ENCODE data around the gene ADGRB3.

The ADGRB3 gene

DNA sequence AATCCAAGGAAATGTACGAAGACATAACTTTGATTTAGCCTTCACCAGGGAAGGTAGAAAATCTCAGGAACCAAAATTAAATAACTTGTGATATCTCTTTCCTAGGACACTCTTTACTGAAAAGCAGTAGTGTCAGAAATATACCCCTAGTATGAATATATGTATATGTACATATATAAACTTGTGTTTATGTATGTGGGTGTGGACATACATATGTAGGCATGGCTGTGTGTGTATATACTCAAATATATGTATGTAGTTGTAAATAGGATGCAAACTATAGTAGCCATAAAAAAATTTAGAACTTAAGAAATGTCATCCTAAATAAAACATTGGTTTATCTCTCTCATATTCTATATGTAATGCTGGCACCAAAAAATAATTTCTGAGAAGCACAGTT lies 500.8 kb downstream of the ADGRB3 start:
- H4K20me1 ChIP-seq (ENCODE audit: insufficient read depth, low read length): no peaks in the 10 kb centered on the region
- DNase-seq: no peak
- H3K36me3 ChIP-seq (replicated peaks; ENCODE audit: insufficient read depth, low read length): no peaks in the 10 kb centered on the region
- no peaks in the 10 kb centered on the region for H3K27me3 ChIP-seq (replicated peaks; ENCODE audit: insufficient read depth, low read length)
- no peak overlapping the region for H3K27ac ChIP-seq (ENCODE audit: low read length)
- TF ChIP-seq, protein P1, sequence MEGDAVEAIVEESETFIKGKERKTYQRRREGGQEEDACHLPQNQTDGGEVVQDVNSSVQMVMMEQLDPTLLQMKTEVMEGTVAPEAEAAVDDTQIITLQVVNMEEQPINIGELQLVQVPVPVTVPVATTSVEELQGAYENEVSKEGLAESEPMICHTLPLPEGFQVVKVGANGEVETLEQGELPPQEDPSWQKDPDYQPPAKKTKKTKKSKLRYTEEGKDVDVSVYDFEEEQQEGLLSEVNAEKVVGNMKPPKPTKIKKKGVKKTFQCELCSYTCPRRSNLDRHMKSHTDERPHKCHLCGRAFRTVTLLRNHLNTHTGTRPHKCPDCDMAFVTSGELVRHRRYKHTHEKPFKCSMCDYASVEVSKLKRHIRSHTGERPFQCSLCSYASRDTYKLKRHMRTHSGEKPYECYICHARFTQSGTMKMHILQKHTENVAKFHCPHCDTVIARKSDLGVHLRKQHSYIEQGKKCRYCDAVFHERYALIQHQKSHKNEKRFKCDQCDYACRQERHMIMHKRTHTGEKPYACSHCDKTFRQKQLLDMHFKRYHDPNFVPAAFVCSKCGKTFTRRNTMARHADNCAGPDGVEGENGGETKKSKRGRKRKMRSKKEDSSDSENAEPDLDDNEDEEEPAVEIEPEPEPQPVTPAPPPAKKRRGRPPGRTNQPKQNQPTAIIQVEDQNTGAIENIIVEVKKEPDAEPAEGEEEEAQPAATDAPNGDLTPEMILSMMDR (IDR thresholded peaks at IDR 0.05; ENCODE audit: low read length): no peak
- TF ChIP-seq EZH2phosphoT487 (IDR thresholded peaks at IDR 0.05; ENCODE audit: low read length): no peak
- TF ChIP-seq EZH2 (optimal IDR thresholded peaks at IDR 0.05; ENCODE audit: low read depth, low read length): no peak
- no peaks in the 10 kb centered on the region for H3K79me2 ChIP-seq (ENCODE audit: low read length)
- H3K4me2 ChIP-seq (ENCODE audit: low read depth, low read length): no peak overlapping the region
- no peaks in the 10 kb centered on the region for H3K9me2 ChIP-seq (replicated peaks; ENCODE audit: insufficient read depth, low read length)
- no peak overlapping the region for H3K4me3 ChIP-seq (ENCODE audit: low read length)
- no peak overlapping the region for H2AFZ ChIP-seq (ENCODE audit: low read length)
- no peak overlapping the region for H3K9ac ChIP-seq (ENCODE audit: low read length)
- H3K9me3 ChIP-seq (replicated peaks; ENCODE audit: insufficient read depth, low read length): no peaks in the 10 kb centered on the region
- no peaks in the 10 kb centered on the region for H3K4me1 ChIP-seq (ENCODE audit: low read length)
- no peaks in the 10 kb centered on the region for H3F3A ChIP-seq (ENCODE audit: insufficient read depth, low read length)

DNA sequence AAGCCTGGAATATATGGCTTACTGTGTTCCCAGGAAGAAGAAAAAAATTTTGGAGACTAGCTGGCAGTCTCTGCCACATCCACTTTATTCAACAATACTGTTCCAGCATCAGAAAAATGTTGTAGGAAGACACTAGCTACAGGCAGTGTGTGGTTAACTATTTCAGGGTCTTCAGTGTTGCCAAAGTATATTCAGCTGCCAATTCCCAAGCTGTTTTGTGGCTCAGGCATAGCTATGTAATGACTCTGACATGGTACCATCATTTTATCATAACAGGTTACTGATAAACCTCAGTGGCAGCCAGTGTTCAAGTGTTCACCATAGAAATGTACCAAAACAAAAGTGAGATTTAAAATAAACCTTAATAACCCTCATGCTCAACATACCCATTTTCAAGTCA lies 503.1 kb downstream of the ADGRB3 start:
- Histone ChIP-seq H3K9me3 (replicated peaks; ENCODE audit: insufficient read depth, low read length) (no peaks in the 10 kb centered on the region), H3K27me3 (replicated peaks; ENCODE audit: insufficient read depth, low read length) (no peaks in the 10 kb centered on the region), H3F3A (ENCODE audit: insufficient read depth, low read length) (no peaks in the 10 kb centered on the region), H3K36me3 (replicated peaks; ENCODE audit: insufficient read depth, low read length) (no peaks in the 10 kb centered on the region), H3K9ac (ENCODE audit: low read length) (no peak overlapping the region), H4K20me1 (ENCODE audit: insufficient read depth, low read length) (no peaks in the 10 kb centered on the region), H3K79me2 (ENCODE audit: low read length) (no peaks in the 10 kb centered on the region), H3K4me1 (ENCODE audit: low read length) (no peaks in the 10 kb centered on the region), H3K9me2 (replicated peaks; ENCODE audit: insufficient read depth, low read length) (no peaks in the 10 kb centered on the region), H3K27ac (ENCODE audit: low read length) (no peak overlapping the region), H3K4me2 (ENCODE audit: low read depth, low read length) (no peak overlapping the region), H3K4me3 (ENCODE audit: low read length) (no peak overlapping the region), H2AFZ (ENCODE audit: low read length) (no peak overlapping the region)
- TF ChIP-seq, protein P1 (IDR thresholded peaks at IDR 0.05; ENCODE audit: low read length): no peak
- TF ChIP-seq EZH2 (optimal IDR thresholded peaks at IDR 0.05; ENCODE audit: low read depth, low read length) (no peak), EZH2phosphoT487 (IDR thresholded peaks at IDR 0.05; ENCODE audit: low read length) (no peak)
- no peak for DNase-seq

DNA sequence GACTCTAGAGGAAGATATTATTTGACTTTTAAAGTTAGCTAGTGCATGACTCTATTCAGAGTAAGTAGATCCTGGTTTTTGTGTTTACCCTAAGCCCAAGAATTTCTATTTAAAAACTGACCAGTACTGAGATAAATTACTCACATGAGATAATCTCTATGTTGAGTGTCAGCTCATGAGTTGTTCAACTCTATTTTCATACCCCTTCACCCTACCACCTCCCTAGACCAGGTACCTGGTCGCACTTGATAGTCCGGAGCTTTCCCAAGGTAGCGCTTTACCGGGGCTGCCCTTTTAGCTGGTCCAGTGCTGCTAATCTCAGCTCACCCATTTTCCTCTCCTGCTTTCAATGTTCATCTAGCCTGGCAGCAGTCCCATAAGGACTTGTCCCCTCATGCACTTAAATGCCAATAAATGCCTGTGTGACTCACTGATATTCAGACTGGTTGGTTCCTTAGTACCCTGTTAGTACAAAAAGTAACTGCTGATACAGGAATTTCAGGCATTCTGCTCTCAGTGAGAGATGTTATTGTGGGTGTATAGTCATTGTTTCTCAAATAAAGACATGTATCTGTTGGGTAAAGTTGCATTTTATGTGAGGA lies 503.9 kb downstream of the ADGRB3 start:
- H2AFZ ChIP-seq (ENCODE audit: low read length): no peak overlapping the region
- H3K9me2 ChIP-seq (replicated peaks; ENCODE audit: insufficient read depth, low read length): no peaks in the 10 kb centered on the region
- H3K9ac ChIP-seq (ENCODE audit: low read length): no peak overlapping the region
- H3K27ac ChIP-seq (ENCODE audit: low read length): no peak overlapping the region
- no peak overlapping the region for H3K4me3 ChIP-seq (ENCODE audit: low read length)
- no peak overlapping the region for H3K4me2 ChIP-seq (ENCODE audit: low read depth, low read length)
- H3F3A ChIP-seq (ENCODE audit: insufficient read depth, low read length): no peaks in the 10 kb centered on the region
- no peaks in the 10 kb centered on the region for H3K79me2 ChIP-seq (ENCODE audit: low read length)
- DNase-seq: no peak
- no peaks in the 10 kb centered on the region for H4K20me1 ChIP-seq (ENCODE audit: insufficient read depth, low read length)
- no peaks in the 10 kb centered on the region for H3K27me3 ChIP-seq (replicated peaks; ENCODE audit: insufficient read depth, low read length)
- H3K4me1 ChIP-seq (ENCODE audit: low read length): no peaks in the 10 kb centered on the region
- H3K36me3 ChIP-seq (replicated peaks; ENCODE audit: insufficient read depth, low read length): no peaks in the 10 kb centered on the region
- no peaks in the 10 kb centered on the region for H3K9me3 ChIP-seq (replicated peaks; ENCODE audit: insufficient read depth, low read length)
- no peak for TF ChIP-seq EZH2 (optimal IDR thresholded peaks at IDR 0.05; ENCODE audit: low read depth, low read length)
- TF ChIP-seq, protein P1 (IDR thresholded peaks at IDR 0.05; ENCODE audit: low read length): no peak
- no peak for TF ChIP-seq EZH2phosphoT487 (IDR thresholded peaks at IDR 0.05; ENCODE audit: low read length)
